ENCODE results near the gene PTGFRN. TPM values are rescaled to one million over a fixed set of nuclear protein-coding genes. Genes with fewer than 3 reads are reported as not detected.

Gene PTGFRN
- total RNA-seq, 1 experiment from 2014 or later: 60.6 TPM

DNA sequence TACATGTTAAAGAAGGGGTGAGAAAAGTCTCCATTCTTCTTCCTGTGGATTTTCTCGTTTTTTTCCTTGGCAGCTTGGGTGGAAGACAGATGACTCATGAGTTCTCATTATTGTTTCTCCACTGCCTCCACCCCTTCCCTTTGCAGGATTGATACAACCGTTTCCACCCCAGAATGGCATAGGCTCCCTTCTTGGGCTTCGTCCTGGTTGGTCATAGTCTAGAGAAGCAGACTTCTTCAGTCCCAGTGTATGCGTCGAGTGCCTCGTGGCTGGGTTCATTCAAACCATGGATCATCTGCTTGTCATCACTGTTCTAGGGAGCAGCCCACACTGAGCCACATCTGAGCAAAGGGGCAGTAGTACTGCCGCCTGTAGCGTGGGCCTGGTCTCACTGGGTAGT, 13.7 kb downstream of the PTGFRN start:
- Histone ChIP-seq H3K27ac (ENCODE audit: low read depth, low read length) (no peak overlapping the region), H3K79me2 (ENCODE audit: insufficient read depth, low read length) (peaks cover 45% of the 10 kb centered on the region), H3K4me1 (ENCODE audit: control insufficient read depth in 1 of 2, insufficient read depth in 2 of 2, low read length in 2 of 2) (peaks cover 0 to 22% of the 10 kb centered on the region in 2 experiments; a peak in 1 of 4 replicates), H3K27me3 (ENCODE audit: insufficient read depth, low read length) (no peaks in the 10 kb centered on the region), H2AFZ (ENCODE audit: low read depth, low read length, poor library complexity, severe bottlenecking) (no peak overlapping the region), H3K9ac (ENCODE audit: low read length) (no peak overlapping the region), H4K20me1 (ENCODE audit: insufficient read depth) (no peaks in the 10 kb centered on the region), H3K9me2 (ENCODE audit: insufficient read depth) (no peaks in the 10 kb centered on the region), H3K4me3 (replicated peaks in 1 of 2; ENCODE audit: low read depth in 1 of 2, low read length in 2 of 2) (no peak overlapping the region), H3K36me3 (ENCODE audit: control insufficient read depth in 1 of 2, insufficient read depth in 2 of 2, low read length in 2 of 2) (no peaks in the 10 kb centered on the region), H3K4me2 (ENCODE audit: low read length) (no peak overlapping the region), H3K9me3 (ENCODE audit: control insufficient read depth in 1 of 2, insufficient read depth in 1 of 2, low read depth in 1 of 2, low read length in 2 of 2) (no peaks in the 10 kb centered on the region)
- no peak for ATAC-seq
- no peak for TF ChIP-seq POLR2A (IDR thresholded peaks at IDR 0.05; ENCODE audit: borderline replicate concordance, extremely low read depth, insufficient read depth, insufficient read length)
- TF ChIP-seq ZNF274 (IDR thresholded peaks at IDR 0.05; ENCODE audit: low read depth, low read length): no peak
- TF ChIP-seq YY1 (IDR thresholded peaks at IDR 0.05; ENCODE audit: extremely low read depth, insufficient replicate concordance, low read depth, low read length): no peak
- TF ChIP-seq, protein P1, sequence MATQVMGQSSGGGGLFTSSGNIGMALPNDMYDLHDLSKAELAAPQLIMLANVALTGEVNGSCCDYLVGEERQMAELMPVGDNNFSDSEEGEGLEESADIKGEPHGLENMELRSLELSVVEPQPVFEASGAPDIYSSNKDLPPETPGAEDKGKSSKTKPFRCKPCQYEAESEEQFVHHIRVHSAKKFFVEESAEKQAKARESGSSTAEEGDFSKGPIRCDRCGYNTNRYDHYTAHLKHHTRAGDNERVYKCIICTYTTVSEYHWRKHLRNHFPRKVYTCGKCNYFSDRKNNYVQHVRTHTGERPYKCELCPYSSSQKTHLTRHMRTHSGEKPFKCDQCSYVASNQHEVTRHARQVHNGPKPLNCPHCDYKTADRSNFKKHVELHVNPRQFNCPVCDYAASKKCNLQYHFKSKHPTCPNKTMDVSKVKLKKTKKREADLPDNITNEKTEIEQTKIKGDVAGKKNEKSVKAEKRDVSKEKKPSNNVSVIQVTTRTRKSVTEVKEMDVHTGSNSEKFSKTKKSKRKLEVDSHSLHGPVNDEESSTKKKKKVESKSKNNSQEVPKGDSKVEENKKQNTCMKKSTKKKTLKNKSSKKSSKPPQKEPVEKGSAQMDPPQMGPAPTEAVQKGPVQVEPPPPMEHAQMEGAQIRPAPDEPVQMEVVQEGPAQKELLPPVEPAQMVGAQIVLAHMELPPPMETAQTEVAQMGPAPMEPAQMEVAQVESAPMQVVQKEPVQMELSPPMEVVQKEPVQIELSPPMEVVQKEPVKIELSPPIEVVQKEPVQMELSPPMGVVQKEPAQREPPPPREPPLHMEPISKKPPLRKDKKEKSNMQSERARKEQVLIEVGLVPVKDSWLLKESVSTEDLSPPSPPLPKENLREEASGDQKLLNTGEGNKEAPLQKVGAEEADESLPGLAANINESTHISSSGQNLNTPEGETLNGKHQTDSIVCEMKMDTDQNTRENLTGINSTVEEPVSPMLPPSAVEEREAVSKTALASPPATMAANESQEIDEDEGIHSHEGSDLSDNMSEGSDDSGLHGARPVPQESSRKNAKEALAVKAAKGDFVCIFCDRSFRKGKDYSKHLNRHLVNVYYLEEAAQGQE (IDR thresholded peaks at IDR 0.05; ENCODE audit: low read depth): no peak
- TF ChIP-seq JUND (IDR thresholded peaks at IDR 0.05): no peak
- TF ChIP-seq FOSL1 (IDR thresholded peaks at IDR 0.05; ENCODE audit: low read depth): no peak
- TF ChIP-seq, protein P2, sequence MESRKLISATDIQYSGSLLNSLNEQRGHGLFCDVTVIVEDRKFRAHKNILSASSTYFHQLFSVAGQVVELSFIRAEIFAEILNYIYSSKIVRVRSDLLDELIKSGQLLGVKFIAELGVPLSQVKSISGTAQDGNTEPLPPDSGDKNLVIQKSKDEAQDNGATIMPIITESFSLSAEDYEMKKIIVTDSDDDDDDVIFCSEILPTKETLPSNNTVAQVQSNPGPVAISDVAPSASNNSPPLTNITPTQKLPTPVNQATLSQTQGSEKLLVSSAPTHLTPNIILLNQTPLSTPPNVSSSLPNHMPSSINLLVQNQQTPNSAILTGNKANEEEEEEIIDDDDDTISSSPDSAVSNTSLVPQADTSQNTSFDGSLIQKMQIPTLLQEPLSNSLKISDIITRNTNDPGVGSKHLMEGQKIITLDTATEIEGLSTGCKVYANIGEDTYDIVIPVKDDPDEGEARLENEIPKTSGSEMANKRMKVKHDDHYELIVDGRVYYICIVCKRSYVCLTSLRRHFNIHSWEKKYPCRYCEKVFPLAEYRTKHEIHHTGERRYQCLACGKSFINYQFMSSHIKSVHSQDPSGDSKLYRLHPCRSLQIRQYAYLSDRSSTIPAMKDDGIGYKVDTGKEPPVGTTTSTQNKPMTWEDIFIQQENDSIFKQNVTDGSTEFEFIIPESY (IDR thresholded peaks at IDR 0.05; ENCODE audit: extremely low read depth, insufficient replicate concordance, low read length): no peak
- no peak for TF ChIP-seq ZFX (IDR thresholded peaks at IDR 0.05)
- CTCF ChIA-PET: no interaction called here
- POLR2A ChIA-PET: no interaction called here
- intact Hi-C loops (cut with micrococcal nuclease): no loop called here
- RAD21 ChIA-PET (ENCODE audit: low non-redundant PET in 1 of 2, low total read pairs in 2 of 2, uncharacterized antibody in 2 of 2, unreplicated experiment in 2 of 2): no interaction called here
- no TSS peak for BruUV-seq (replicated peaks)
- no peak for DNase-seq (ENCODE audit: low read depth, low spot score)

All from HCT116 (cell line).